Occipital lobe (tissue), 2 donors: Measurements from ENCODE around the gene TCF19. TPM values are rescaled to one million over a fixed set of nuclear protein-coding genes. Genes with fewer than 3 reads are reported as not detected.
"Not testable (repeated sequence)": the region's sequence is repeated elsewhere in the genome, so short reads cannot be mapped to it uniquely, and the experiment has no call there.

Experiments
- DNase-seq: peaks from one replicate; lab custom pipeline; 2025; lab: John Stamatoyannopoulos, UW
- total RNA-seq: library from RNA; depleted of rRNA; stranded (reverse); fragments of >200 nt; gene quantifications from one replicate; pipeline ENCODE4 v1.2.3, GENCODE V29; 2014

Gene TCF19
- total RNA-seq, 1 donor from 2014 or later = 3.4 TPM

GRCh38 chr6:31161216-31162126, 3.1 kb downstream of the TCF19 start:
- no peak for DNase-seq

GRCh38 chr6:31162463-31163165, 4.2 kb downstream of the TCF19 start:
- no peak for DNase-seq

GRCh38 chr6:31163922-31164321, 5.5 kb downstream of the TCF19 start:
- DNase-seq = no peak

DNA sequence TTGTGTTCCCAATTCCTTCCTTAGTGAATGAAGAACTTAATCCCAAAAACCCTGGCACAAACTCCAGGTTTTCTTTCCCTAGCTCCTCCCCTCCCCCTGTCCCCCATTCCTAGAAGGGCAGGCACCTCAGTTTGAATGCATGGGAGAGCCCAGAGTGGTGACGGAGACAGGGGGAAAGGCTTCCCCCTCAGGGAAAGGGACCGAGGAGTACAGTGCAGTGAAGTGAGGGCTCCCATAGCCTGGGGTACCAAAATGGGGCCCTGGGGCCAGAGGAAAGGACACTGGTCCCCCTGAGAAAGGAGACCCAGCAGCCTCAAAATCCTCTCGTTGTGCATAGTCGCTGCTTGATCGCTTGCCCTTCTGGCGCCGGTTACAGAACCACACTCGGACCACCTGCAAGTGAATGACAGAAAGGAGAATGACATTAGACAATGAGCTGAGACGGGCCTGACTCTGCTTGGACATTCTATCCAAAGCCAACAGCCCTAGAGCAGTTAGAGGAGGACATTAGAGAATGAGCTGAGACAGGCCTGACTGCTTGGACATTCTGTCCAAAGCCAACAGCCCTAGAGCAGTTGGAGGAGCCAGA, 6.2 kb downstream of the TCF19 start:
- not testable (repeated sequence) for DNase-seq

GRCh38 chr6:31165064-31165832, 6.9 kb downstream of the TCF19 start:
- not testable (repeated sequence) for DNase-seq

DNA sequence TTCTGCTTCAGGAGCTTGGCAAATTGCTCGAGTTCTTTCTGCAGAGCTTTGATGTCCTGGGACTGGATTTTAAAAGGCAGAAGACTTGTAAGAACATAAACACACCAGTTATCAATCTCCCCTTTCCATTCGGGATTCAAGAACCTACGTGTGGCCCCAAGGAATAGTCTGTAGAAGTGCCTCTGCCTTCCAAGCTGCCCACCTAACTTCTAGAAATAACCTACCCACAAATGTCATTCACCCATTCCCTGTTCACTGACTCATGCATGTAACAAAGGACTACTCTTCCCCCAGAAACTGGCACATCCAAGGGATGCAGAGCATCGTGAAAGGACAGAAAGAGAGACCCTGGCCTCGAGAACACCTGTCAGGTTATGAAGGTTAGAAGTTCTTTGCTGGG, 7.6 kb downstream of the TCF19 start:
- no peak for DNase-seq

GRCh38 chr6:31168606-31169005, 10.2 kb downstream of the TCF19 start:
- DNase-seq = no peak

- DNase-seq = no peak
Measured at GRCh38 chr6:31169123-31169857, 10.9 kb downstream of the TCF19 start.

DNA sequence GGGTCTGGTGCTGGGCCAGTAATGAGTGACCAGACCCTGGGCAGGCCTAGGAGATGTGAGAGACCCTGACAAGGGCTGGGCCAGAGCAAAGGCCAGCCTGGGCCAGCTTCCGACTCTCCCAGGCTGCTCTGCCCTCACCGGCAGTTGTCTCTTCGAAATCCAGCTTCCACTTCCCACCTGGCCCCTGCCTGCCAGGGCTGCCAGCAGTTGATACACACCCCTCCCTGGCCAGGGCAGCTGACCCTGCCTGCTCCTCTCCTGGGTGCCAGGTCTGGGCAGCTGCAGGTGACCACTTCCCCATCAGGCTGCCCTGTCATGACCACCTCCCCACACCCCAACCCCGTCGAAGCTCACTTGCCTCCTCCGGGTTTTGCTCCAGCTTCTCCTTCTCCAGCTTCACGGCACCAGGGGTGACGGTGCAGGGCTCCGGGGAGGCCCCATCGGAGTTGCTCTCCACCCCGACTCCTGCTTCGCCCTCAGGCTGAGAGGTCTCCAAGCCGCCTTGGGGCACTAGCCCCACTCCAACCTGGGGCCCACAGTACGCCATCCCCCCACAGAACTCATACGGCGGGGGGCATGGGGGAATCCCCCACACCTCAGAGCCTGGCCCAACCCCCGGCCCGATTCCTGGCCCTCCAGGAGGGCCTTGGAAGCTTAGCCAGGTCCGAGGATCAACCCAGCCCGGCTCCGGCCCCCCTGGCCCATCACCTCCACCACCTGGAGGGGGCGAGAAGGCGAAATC, 11.6 kb downstream of the TCF19 start:
- DNase-seq = not testable (repeated sequence)

DNA sequence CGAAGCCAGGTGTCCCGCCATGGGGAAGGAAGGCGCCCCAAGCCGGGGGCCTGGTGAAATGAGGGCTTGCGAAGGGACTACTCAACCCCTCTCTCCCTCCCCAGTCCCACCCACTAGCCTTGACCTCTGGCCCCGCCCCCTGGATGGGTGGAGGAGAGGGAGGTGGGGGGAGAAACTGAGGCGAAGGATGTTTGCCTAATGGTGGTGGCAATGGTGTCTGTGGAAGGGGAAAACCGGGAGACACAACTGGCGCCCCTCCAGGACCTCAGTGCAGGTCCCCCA, 12.2 kb downstream of the TCF19 start, which contains the start of gene POU5F1:
Gene POU5F1 (minus strand): TSS at position 83 of the 282 bp plus-strand sequence. CDS start 62 bp downstream, at position 21.
- no peak for DNase-seq

- DNase-seq = no peak
Measured at GRCh38 chr6:31170987-31171671, 12.7 kb downstream of the TCF19 start.

- no peak for DNase-seq
Measured at GRCh38 chr6:31171931-31172905, 13.8 kb downstream of the TCF19 start.

GRCh38 chr6:31172973-31173384, 14.6 kb downstream of the TCF19 start:
- DNase-seq = no peak

- no peak for DNase-seq
Measured at GRCh38 chr6:31173406-31173805, 15.0 kb downstream of the TCF19 start.

GRCh38 chr6:31174378-31174777, 16.0 kb downstream of the TCF19 start:
- DNase-seq = no peak

DNA sequence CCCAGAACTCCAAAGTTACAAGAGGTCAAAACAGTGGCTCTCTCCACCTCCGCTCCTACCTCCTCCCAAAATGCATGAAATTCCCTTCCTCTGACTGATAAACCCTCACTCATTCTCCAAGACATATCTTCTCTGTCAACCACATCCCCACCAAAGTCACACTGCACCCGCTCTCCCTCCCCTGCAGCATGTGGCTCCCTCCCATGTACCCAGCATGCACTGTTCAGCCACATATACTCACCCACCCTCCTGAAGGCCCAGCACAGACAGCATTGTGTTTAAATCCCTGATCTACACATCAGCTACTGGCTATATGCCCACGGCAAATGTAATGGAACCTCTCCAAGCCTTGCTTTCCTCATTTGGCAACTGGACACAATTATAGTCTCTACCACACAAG, 17.6 kb downstream of the TCF19 start:
- no peak for DNase-seq

GRCh38 chr6:31178143-31179041, 20.0 kb downstream of the TCF19 start:
- no peak for DNase-seq
